Liver (tissue), 3 donors: ENCODE data around the gene ANKZF1.

Experiments
- ATF3 ChIP-seq: IDR thresholded peaks from 2 replicates; pipeline ENCODE4 v1.6.1; 2016; ENCODE audit warnings: antibody characterized with exemption
- CTCF ChIP-seq: fragments of 150-350 bp; IDR thresholded peaks from 2 replicates; pipeline ENCODE4 v1.5.1; 2017; ENCODE audit warnings: improper control_type of control experiment, low read depth, low read length; ENCODE audit not compliant: missing input control
- EGR1 ChIP-seq, 2 donors: IDR thresholded peaks; 2 replicates each; pipeline ENCODE4 v1.6.1; 2016 to 2018; ENCODE audit warnings: antibody characterized with exemption in 2 of 2, low read depth in 2 of 2
- GABPA ChIP-seq, 2 donors: IDR thresholded peaks in 1 of 2; conservative IDR thresholded peaks in 1 of 2; 2 replicates each; pipeline ENCODE4 v1.6.1; 2016; ENCODE audit warnings: antibody characterized with exemption in 2 of 2, mild to moderate bottlenecking in 1 of 2, moderate library complexity in 1 of 2
- MAX ChIP-seq: IDR thresholded peaks from 2 replicates; pipeline ENCODE4 v1.6.1; 2016; ENCODE audit warnings: antibody characterized with exemption
- REST ChIP-seq: IDR thresholded peaks from 2 replicates; pipeline ENCODE4 v1.6.1; 2016; ENCODE audit warnings: antibody characterized with exemption, mild to moderate bottlenecking
- SP1 ChIP-seq: IDR thresholded peaks from 2 replicates; pipeline ENCODE4 v1.6.1; 2018; ENCODE audit warnings: antibody characterized with exemption, mild to moderate bottlenecking
- ZBTB33 ChIP-seq: IDR thresholded peaks from 2 replicates; pipeline ENCODE4 v1.6.1; 2016; ENCODE audit warnings: antibody characterized with exemption
- donor health status: healthy.
- donor health status: healthy.

- TF ChIP-seq EGR1 (IDR thresholded peaks at IDR 0.05; ENCODE audit: low read depth in 2 of 2) (no peak), CTCF (no peak), MAX (no peak), GABPA (IDR thresholded peaks at IDR 0.05 in 1 of 2, conservative IDR thresholded peaks at IDR 0.05 in 1 of 2) (no peak), ZBTB33 (no peak), SP1 (no peak), ATF3 (no peak), REST (no peak)
Observed at GRCh38 chr2:219285894-219286425, 56.4 kb downstream of the ANKZF1 start.
